HepG2 (cell line): ENCODE data around the gene PLBD2. TPM values are rescaled to one million over a fixed set of nuclear protein-coding genes. Genes with fewer than 3 reads are reported as not detected.

Experiments used
- ATAC-seq: fragments of 200-7000 bp; cut with Tn5 transposase; 3 replicates; pipeline ENCODE4 v1.9.1; 2020; ENCODE audit warnings: mild to moderate bottlenecking, moderate library complexity
- BruUV-seq: library from RNA; stranded (reverse); fragments of 400-500 nt; replicated peaks from 2 replicates; lab custom pipeline; 2021; lab: Mats Ljungman, UMichigan
- CTCF ChIA-PET: fragments of 300-600 bp; formaldehyde crosslinking; extraction: SDS; loops from one replicate; lab custom pipeline; 2021; ENCODE audit warnings: low total read pairs, inconsistent platforms, low intra/inter-chr PET ratio; lab: Yijun Ruan, JAX
- POLR2A ChIA-PET: fragments of 350-600 bp; sonication (Branson Sonifier 250); formaldehyde crosslinking; loops from one replicate; lab custom pipeline; 2020; ENCODE audit warnings: antibody characterized with exemption, inconsistent platforms; lab: Yijun Ruan, JAX
- DNase-seq: peaks from one replicate; pipeline ENCODE4 v3.0.0-alpha.2; 2015; ENCODE audit warnings: low spot score
- FAIRE-seq: peaks from 3 replicates; lab custom pipeline; 2011; peaks lifted over from hg19 to GRCh38; lab: Jason Lieb, UNC
- H2AFZ ChIP-seq: one replicate; pipeline ENCODE4 v1.6.1; 2011; ENCODE audit warnings: low read length, inconsistent platforms
- H3K27ac ChIP-seq: fragments of 300-600 bp; 3 replicates; pipeline ENCODE4 v1.8.0; 2011; ENCODE audit warnings: mixed run types, mild to moderate bottlenecking, mixed read lengths, low read length, inconsistent platforms; ENCODE audit not compliant: insufficient read depth; ENCODE audit errors: extremely low read length
- H3K27me3 ChIP-seq, 2 experiments: fragments of 200-600 bp in 1 of 2; 2 replicates in 1 of 2; 3 replicates in 1 of 2; pipeline versions ENCODE4 v1.6.0 to v1.8.0; 2011; ENCODE audit warnings: low read length in 2 of 2, mild to moderate bottlenecking in 2 of 2, moderate library complexity in 2 of 2, inconsistent platforms in 1 of 2; ENCODE audit not compliant: insufficient read depth in 2 of 2, control insufficient read depth in 1 of 2
- H3K36me3 ChIP-seq, 2 experiments: fragments of 200-600 bp in 1 of 2; replicated peaks in 1 of 2; 2 replicates in 1 of 2; 3 replicates in 1 of 2; pipeline versions ENCODE4 v1.5.1 to v1.8.0; 2011; ENCODE audit warnings: low read length in 2 of 2, inconsistent platforms in 1 of 2; ENCODE audit not compliant: insufficient read depth in 2 of 2, control insufficient read depth in 1 of 2
- H3K4me1 ChIP-seq: 2 replicates; pipeline ENCODE4 v1.5.1; 2012; ENCODE audit warnings: low read length, inconsistent platforms; ENCODE audit not compliant: insufficient read depth
- H3K4me2 ChIP-seq: 2 replicates; pipeline ENCODE4 v1.6.0; 2011; ENCODE audit warnings: low read depth, low read length, inconsistent platforms
- H3K4me3 ChIP-seq, 3 experiments: fragments of 200-600 bp in 1 of 3; sonication (generic), shearing (Covaris generic) in 1 of 3; replicated peaks in 1 of 3; 2 replicates each; pipeline ENCODE4 v1.5.1; 2011 to 2016; ENCODE audit warnings: low read length in 3 of 3, inconsistent platforms in 2 of 3, low read depth in 2 of 3, mild to moderate bottlenecking in 2 of 3, control low read depth in 1 of 3, mixed read lengths in 1 of 3; ENCODE audit not compliant: insufficient read depth in 1 of 3
- H3K79me2 ChIP-seq: one replicate; pipeline ENCODE4 v1.6.1; 2011; ENCODE audit warnings: low read length, inconsistent platforms; ENCODE audit not compliant: insufficient read depth
- H3K9ac ChIP-seq: 2 replicates; pipeline ENCODE4 v1.6.0; 2011; ENCODE audit warnings: mild to moderate bottlenecking, low read depth, low read length, inconsistent platforms; ENCODE audit not compliant: insufficient read depth
- H3K9me3 ChIP-seq: 2 replicates; pipeline ENCODE4 v1.5.1; 2012; ENCODE audit warnings: mild to moderate bottlenecking, low read length
- H4K20me1 ChIP-seq: 2 replicates; pipeline ENCODE4 v1.6.0; 2011; ENCODE audit warnings: inconsistent platforms, mild to moderate bottlenecking, low read length, moderate library complexity; ENCODE audit not compliant: insufficient read depth
- ATF7 ChIP-seq, 2 experiments: fragments of 450-650 bp in 1 of 2; sonication (generic) in 1 of 2; formaldehyde crosslinking in 1 of 2; IDR thresholded peaks; 2 replicates each; pipeline versions ENCODE4 v1.4.0 to v1.6.1; 2016 to 2020; ENCODE audit warnings: antibody characterized with exemption in 1 of 2, mild to moderate bottlenecking in 1 of 2, missing genetic modification reagents in 1 of 2
- MAFF ChIP-seq: IDR thresholded peaks from 2 replicates; pipeline ENCODE4 v1.6.1; 2011; ENCODE audit warnings: low read depth, low read length, improper control_type of control experiment
- MED1 ChIP-seq: sonication (generic); formaldehyde crosslinking; IDR thresholded peaks from 2 replicates; pipeline ENCODE4 v1.4.0; 2020; ENCODE audit warnings: missing genetic modification reagents
- REL ChIP-seq: sonication (generic); formaldehyde crosslinking; conservative IDR thresholded peaks from 2 replicates; pipeline ENCODE4 v1.8.0; 2022; ENCODE audit warnings: mild to moderate bottlenecking, missing genetic modification reagents, moderate library complexity
- SMARCC2 ChIP-seq: fragments of 450-650 bp; IDR thresholded peaks from 2 replicates; pipeline ENCODE4 v1.6.1; 2017; ENCODE audit warnings: antibody characterized with exemption, mild to moderate bottlenecking
- SP2 ChIP-seq: sonication (generic); formaldehyde crosslinking; IDR thresholded peaks from 2 replicates; pipeline ENCODE4 v1.5.1; 2020; ENCODE audit warnings: mild to moderate bottlenecking, missing genetic modification reagents
- SPEN ChIP-seq: sonication (generic); formaldehyde crosslinking; IDR thresholded peaks from 2 replicates; pipeline ENCODE4 v1.5.1; 2020; ENCODE audit warnings: low read depth, mild to moderate bottlenecking, missing genetic modification reagents
- ZFP41 ChIP-seq: sonication (generic); formaldehyde crosslinking; IDR thresholded peaks from 2 replicates; pipeline ENCODE4 v1.4.0; 2020; ENCODE audit warnings: mild to moderate bottlenecking, missing genetic modification reagents, borderline replicate concordance
- ZFYVE20 ChIP-seq: sonication (generic); formaldehyde crosslinking; IDR thresholded peaks from 2 replicates; pipeline ENCODE4 v1.8.0; 2023; ENCODE audit warnings: low read depth, mild to moderate bottlenecking, moderate library complexity, missing genetic modification reagents, borderline replicate concordance
- ZNF17 ChIP-seq: sonication (generic); formaldehyde crosslinking; IDR thresholded peaks from 2 replicates; pipeline ENCODE4 v1.5.0; 2020; ENCODE audit warnings: mild to moderate bottlenecking, missing genetic modification reagents
- ZNF33A ChIP-seq: sonication (generic); formaldehyde crosslinking; IDR thresholded peaks from 2 replicates; pipeline ENCODE4 v1.5.1; 2020; ENCODE audit warnings: missing genetic modification reagents, mild to moderate bottlenecking, moderate library complexity, borderline replicate concordance
- ZNF546 ChIP-seq: sonication (generic); formaldehyde crosslinking; conservative IDR thresholded peaks from 2 replicates; pipeline ENCODE4 v1.8.1; 2023; ENCODE audit warnings: mild to moderate bottlenecking, missing genetic modification reagents
- ZNF549 ChIP-seq: sonication (generic); formaldehyde crosslinking; IDR thresholded peaks from 2 replicates; pipeline ENCODE4 v1.5.0; 2020; ENCODE audit warnings: missing genetic modification reagents
- ZNF660 ChIP-seq: sonication (generic); formaldehyde crosslinking; IDR thresholded peaks from 2 replicates; pipeline ENCODE4 v1.5.1; 2020; ENCODE audit warnings: mild to moderate bottlenecking, low read depth, missing genetic modification reagents, borderline replicate concordance
- in situ Hi-C: cut with HindIII; loops from 2 replicates; pipeline ENCODE4 v1.10.0; 2017; ENCODE audit warnings: low pct_unique_long_range_greater_than_20kb; ENCODE audit not compliant: extremely low pct_ligation_motif_present
- intact Hi-C: fragments of 100-400 bp; cut with micrococcal nuclease; formaldehyde crosslinking; loops from one replicate; pipeline ENCODE4 v1.10.0; 2022; ENCODE audit not compliant: unreplicated experiment
- polyA plus RNA-seq, 8 experiments: library from polyadenylated mRNA; depleted of rRNA in 3 of 8; stranded (reverse) in 7 of 8; unstranded in 1 of 8; fragments of >200 nt; fragmentation: Illumina TruSeq in 4 of 8; extraction: Trizol in 4 of 8; gene quantifications; 2 replicates each; pipeline versions ENCODE4 v1.2.1 to v1.2.3, GENCODE V29; 2011 to 2016; ENCODE audit warnings: low read depth in 4 of 8, missing spikeins in 1 of 8, mixed read lengths in 1 of 8; ENCODE audit not compliant: insufficient read depth in 1 of 8
- total RNA-seq, 5 experiments: library from RNA; depleted of rRNA; stranded (reverse); fragments of >200 nt; fragmentation: Illumina TruSeq; extraction: Trizol; gene quantifications; 2 replicates each; pipeline ENCODE4 v1.2.3, GENCODE V29; 2016; ENCODE audit warnings: low read depth in 1 of 5
- TF ChIP-seq, protein P1 (sequence below): sonication (generic); formaldehyde crosslinking; IDR thresholded peaks from 2 replicates; pipeline ENCODE4 v1.9.0; 2021; ENCODE audit warnings: missing genetic modification reagents, mild to moderate bottlenecking, borderline replicate concordance
- TF ChIP-seq, protein P2 (sequence below): sonication (generic); formaldehyde crosslinking; IDR thresholded peaks from 2 replicates; pipeline ENCODE4 v1.9.0; 2021; ENCODE audit warnings: missing genetic modification reagents, borderline replicate concordance
- TF ChIP-seq, protein P3 (sequence below): sonication (generic); formaldehyde crosslinking; IDR thresholded peaks from 2 replicates; pipeline ENCODE4 v1.4.0; 2020; ENCODE audit warnings: missing genetic modification reagents
- TF ChIP-seq, protein P4 (sequence below): sonication (generic); formaldehyde crosslinking; IDR thresholded peaks from 2 replicates; pipeline ENCODE4 v1.4.0; 2020; ENCODE audit warnings: mild to moderate bottlenecking, missing genetic modification reagents

PLBD2 gene
- total and polyA plus RNA-seq, 2 of the 13 experiments (the other 11 are each of a cell fraction or from before 2014, with no cell fraction given): 6.7 to 8.5 TPM

DNA sequence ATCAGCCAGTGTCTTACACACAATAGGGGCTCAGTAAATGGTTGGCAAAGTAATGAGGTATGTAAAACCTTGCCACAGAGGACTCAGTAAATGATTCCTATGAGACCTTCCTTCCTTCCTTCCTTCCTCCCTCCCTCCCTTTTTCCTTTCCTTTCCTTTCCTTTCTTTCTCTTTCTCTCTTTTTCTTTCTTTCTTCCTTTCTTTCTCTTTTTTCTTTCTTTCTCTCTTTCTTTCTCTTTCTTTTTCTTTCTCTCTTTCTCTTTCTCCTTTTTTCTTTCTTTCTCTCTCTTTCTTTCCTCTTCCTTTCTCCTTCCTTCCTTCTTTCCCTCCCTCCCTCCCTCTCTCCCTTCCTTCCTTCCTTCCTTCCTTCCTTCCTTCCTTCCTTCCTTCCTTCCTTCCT is 37.8 kb downstream of the PLBD2 start:
- BruUV-seq: no TSS peak
- FAIRE-seq (no peak), DNase-seq (no peak)
- H4K20me1 ChIP-seq: no peaks in the 10 kb centered on the region; the same call in 1 of the 2 replicates
- H3K4me1 ChIP-seq: 0 out of 2 replicates have a peak, but pooled peaks cover 9% of the 10 kb centered on the region
- POLR2A ChIA-PET: no interaction called here
- H3K27ac ChIP-seq: no peak overlapping the region
- no peak overlapping the region for H3K9ac ChIP-seq
- intact Hi-C loops: no loop called here
- H3K27me3 ChIP-seq: peaks cover 3% of the 10 kb centered on the region in 2 experiments; a peak in 1 of 5 replicates
- in situ Hi-C loops: no loop called here
- no peaks in the 10 kb centered on the region for H3K36me3 ChIP-seq
- no peak for TF ChIP-seq SPEN (CRISPR knock-in tag)
- no peak for TF ChIP-seq ZNF660
- TF ChIP-seq SP2 (CRISPR knock-in tag): no peak
- TF ChIP-seq, protein P1, sequence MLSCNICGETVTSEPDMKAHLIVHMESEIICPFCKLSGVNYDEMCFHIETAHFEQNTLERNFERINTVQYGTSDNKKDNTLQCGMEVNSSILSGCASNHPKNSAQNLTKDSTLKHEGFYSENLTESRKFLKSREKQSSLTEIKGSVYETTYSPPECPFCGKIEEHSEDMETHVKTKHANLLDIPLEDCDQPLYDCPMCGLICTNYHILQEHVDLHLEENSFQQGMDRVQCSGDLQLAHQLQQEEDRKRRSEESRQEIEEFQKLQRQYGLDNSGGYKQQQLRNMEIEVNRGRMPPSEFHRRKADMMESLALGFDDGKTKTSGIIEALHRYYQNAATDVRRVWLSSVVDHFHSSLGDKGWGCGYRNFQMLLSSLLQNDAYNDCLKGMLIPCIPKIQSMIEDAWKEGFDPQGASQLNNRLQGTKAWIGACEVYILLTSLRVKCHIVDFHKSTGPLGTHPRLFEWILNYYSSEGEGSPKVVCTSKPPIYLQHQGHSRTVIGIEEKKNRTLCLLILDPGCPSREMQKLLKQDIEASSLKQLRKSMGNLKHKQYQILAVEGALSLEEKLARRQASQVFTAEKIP (CRISPR knock-in tag): no peak
- TF ChIP-seq ZFYVE20 (CRISPR knock-in tag): no peak
- no peak for TF ChIP-seq REL (CRISPR knock-in tag)
- TF ChIP-seq, protein P2, sequence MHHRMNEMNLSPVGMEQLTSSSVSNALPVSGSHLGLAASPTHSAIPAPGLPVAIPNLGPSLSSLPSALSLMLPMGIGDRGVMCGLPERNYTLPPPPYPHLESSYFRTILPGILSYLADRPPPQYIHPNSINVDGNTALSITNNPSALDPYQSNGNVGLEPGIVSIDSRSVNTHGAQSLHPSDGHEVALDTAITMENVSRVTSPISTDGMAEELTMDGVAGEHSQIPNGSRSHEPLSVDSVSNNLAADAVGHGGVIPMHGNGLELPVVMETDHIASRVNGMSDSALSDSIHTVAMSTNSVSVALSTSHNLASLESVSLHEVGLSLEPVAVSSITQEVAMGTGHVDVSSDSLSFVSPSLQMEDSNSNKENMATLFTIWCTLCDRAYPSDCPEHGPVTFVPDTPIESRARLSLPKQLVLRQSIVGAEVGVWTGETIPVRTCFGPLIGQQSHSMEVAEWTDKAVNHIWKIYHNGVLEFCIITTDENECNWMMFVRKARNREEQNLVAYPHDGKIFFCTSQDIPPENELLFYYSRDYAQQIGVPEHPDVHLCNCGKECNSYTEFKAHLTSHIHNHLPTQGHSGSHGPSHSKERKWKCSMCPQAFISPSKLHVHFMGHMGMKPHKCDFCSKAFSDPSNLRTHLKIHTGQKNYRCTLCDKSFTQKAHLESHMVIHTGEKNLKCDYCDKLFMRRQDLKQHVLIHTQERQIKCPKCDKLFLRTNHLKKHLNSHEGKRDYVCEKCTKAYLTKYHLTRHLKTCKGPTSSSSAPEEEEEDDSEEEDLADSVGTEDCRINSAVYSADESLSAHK (CRISPR knock-in tag): no peak
- no peak for TF ChIP-seq ZFP41 (CRISPR knock-in tag)
- no peak for TF ChIP-seq ZNF549 (CRISPR knock-in tag)
- no peak for TF ChIP-seq ZNF33A (CRISPR knock-in tag)
- no peak for TF ChIP-seq SMARCC2
- TF ChIP-seq ATF7 (IDR thresholded peaks at IDR 0.05): no peak
- TF ChIP-seq ATF7 (CRISPR knock-in tag; IDR thresholded peaks at IDR 0.05): no peak
- TF ChIP-seq MAFF: no peak
- no peak for TF ChIP-seq ZNF17
- TF ChIP-seq, protein P3, sequence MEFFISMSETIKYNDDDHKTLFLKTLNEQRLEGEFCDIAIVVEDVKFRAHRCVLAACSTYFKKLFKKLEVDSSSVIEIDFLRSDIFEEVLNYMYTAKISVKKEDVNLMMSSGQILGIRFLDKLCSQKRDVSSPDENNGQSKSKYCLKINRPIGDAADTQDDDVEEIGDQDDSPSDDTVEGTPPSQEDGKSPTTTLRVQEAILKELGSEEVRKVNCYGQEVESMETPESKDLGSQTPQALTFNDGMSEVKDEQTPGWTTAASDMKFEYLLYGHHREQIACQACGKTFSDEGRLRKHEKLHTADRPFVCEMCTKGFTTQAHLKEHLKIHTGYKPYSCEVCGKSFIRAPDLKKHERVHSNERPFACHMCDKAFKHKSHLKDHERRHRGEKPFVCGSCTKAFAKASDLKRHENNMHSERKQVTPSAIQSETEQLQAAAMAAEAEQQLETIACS (CRISPR knock-in tag): no peak
- TF ChIP-seq, protein P4, sequence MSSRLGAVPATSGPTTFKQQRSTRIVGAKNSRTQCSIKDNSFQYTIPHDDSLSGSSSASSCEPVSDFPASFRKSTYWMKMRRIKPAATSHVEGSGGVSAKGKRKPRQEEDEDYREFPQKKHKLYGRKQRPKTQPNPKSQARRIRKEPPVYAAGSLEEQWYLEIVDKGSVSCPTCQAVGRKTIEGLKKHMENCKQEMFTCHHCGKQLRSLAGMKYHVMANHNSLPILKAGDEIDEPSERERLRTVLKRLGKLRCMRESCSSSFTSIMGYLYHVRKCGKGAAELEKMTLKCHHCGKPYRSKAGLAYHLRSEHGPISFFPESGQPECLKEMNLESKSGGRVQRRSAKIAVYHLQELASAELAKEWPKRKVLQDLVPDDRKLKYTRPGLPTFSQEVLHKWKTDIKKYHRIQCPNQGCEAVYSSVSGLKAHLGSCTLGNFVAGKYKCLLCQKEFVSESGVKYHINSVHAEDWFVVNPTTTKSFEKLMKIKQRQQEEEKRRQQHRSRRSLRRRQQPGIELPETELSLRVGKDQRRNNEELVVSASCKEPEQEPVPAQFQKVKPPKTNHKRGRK (CRISPR knock-in tag): no peak
- TF ChIP-seq ZNF546 (CRISPR knock-in tag): no peak
- TF ChIP-seq MED1: no peak
- TF ChIP-seq, all 625 proteins: peak for 0
- CTCF ChIA-PET: no interaction called here
- no peak overlapping the region for H2AFZ ChIP-seq
- H3K4me2 ChIP-seq: no peak overlapping the region
- H3K9me3 ChIP-seq: no peaks in the 10 kb centered on the region
- no peaks in the 10 kb centered on the region for H3K79me2 ChIP-seq
- no peak overlapping the region for H3K4me3 ChIP-seq
- ATAC-seq: no peak
